Liver (tissue), 3 donors: ENCODE results near the gene CRBN.

Source experiments
- ATF3 ChIP-seq: IDR thresholded peaks from 2 replicates; pipeline ENCODE4 v1.6.1; 2016; ENCODE audit warnings: antibody characterized with exemption
- CTCF ChIP-seq: fragments of 150-350 bp; IDR thresholded peaks from 2 replicates; pipeline ENCODE4 v1.5.1; 2017; ENCODE audit warnings: improper control_type of control experiment, low read depth, low read length; ENCODE audit not compliant: missing input control
- EGR1 ChIP-seq, 2 donors: IDR thresholded peaks; 2 replicates each; pipeline ENCODE4 v1.6.1; 2016 to 2018; ENCODE audit warnings: antibody characterized with exemption in 2 of 2, low read depth in 2 of 2
- FOXA1 ChIP-seq: IDR thresholded peaks from 2 replicates; pipeline ENCODE4 v1.6.1; 2016; ENCODE audit warnings: antibody characterized with exemption
- GABPA ChIP-seq, 2 donors: IDR thresholded peaks in 1 of 2; conservative IDR thresholded peaks in 1 of 2; 2 replicates each; pipeline ENCODE4 v1.6.1; 2016; ENCODE audit warnings: antibody characterized with exemption in 2 of 2, mild to moderate bottlenecking in 1 of 2, moderate library complexity in 1 of 2
- JUND ChIP-seq, 2 donors: IDR thresholded peaks; 2 replicates each; pipeline ENCODE4 v1.6.1; 2016; ENCODE audit warnings: antibody characterized with exemption in 2 of 2
- MAX ChIP-seq: IDR thresholded peaks from 2 replicates; pipeline ENCODE4 v1.6.1; 2016; ENCODE audit warnings: antibody characterized with exemption
- RAD21 ChIP-seq, 2 donors: IDR thresholded peaks; 2 replicates each; pipeline ENCODE4 v1.6.1; 2016; ENCODE audit warnings: antibody characterized with exemption in 2 of 2, mild to moderate bottlenecking in 2 of 2
- REST ChIP-seq: IDR thresholded peaks from 2 replicates; pipeline ENCODE4 v1.6.1; 2016; ENCODE audit warnings: antibody characterized with exemption, mild to moderate bottlenecking
- RXRA ChIP-seq, 2 donors: IDR thresholded peaks; 2 replicates each; pipeline ENCODE4 v1.6.1; 2017 to 2018; ENCODE audit warnings: antibody characterized with exemption in 2 of 2, mild to moderate bottlenecking in 1 of 2
- SP1 ChIP-seq: IDR thresholded peaks from 2 replicates; pipeline ENCODE4 v1.6.1; 2018; ENCODE audit warnings: antibody characterized with exemption, mild to moderate bottlenecking
- TAF1 ChIP-seq: conservative IDR thresholded peaks from 2 replicates; pipeline ENCODE4 v1.6.1; 2016; ENCODE audit warnings: antibody characterized with exemption, mild to moderate bottlenecking
- YY1 ChIP-seq: IDR thresholded peaks from 2 replicates; pipeline ENCODE4 v1.6.1; 2016; ENCODE audit warnings: antibody characterized with exemption, mild to moderate bottlenecking
- ZBTB33 ChIP-seq: IDR thresholded peaks from 2 replicates; pipeline ENCODE4 v1.6.1; 2016; ENCODE audit warnings: antibody characterized with exemption
- donor health status: healthy.
- donor health status: healthy.

- no peak for TF ChIP-seq CTCF
- TF ChIP-seq EGR1 (IDR thresholded peaks at IDR 0.05; ENCODE audit: low read depth in 2 of 2) = no peak
- no peak for TF ChIP-seq GABPA (IDR thresholded peaks at IDR 0.05 in 1 of 2, conservative IDR thresholded peaks at IDR 0.05 in 1 of 2)
- no peak for TF ChIP-seq REST
- TF ChIP-seq YY1 = no peak
- TF ChIP-seq TAF1 = no peak
- no peak for TF ChIP-seq ZBTB33
- TF ChIP-seq JUND (IDR thresholded peaks at IDR 0.05) = no peak
- TF ChIP-seq RXRA (IDR thresholded peaks at IDR 0.05) = no peak
- no peak for TF ChIP-seq FOXA1
- no peak for TF ChIP-seq MAX
- TF ChIP-seq ATF3 = no peak
- no peak for TF ChIP-seq RAD21 (IDR thresholded peaks at IDR 0.05)
- TF ChIP-seq SP1 = no peak
These were observed 73.7 kb downstream of the CRBN start for GRCh38 chr3:3105815-3106214.
